Esophagus squamous epithelium (tissue), 4 donors: Measurements from ENCODE around the gene ARHGAP26.

Experiments
- CTCF ChIP-seq, 6 experiments: fragments of 450-650 bp in 4 of 6; fragments of 200-600 bp in 2 of 6; sonication (generic) in 2 of 6; IDR thresholded peaks; one replicate each; pipeline ENCODE4 v1.5.1; 2016 to 2019; ENCODE audit warnings: antibody characterized with exemption in 6 of 6, mild to moderate bottlenecking in 4 of 6, moderate library complexity in 4 of 6
- POLR2A ChIP-seq, 4 donors: fragments of 450-650 bp; IDR thresholded peaks; one replicate each; pipeline ENCODE4 v1.6.1; 2017; ENCODE audit warnings: antibody characterized with exemption in 4 of 4, mild to moderate bottlenecking in 4 of 4, moderate library complexity in 3 of 4

GRCh38 chr5:143115381-143115780, 345.2 kb downstream of the ARHGAP26 start:
- TF ChIP-seq CTCF (IDR thresholded peaks at IDR 0.05) (no peak), POLR2A (IDR thresholded peaks at IDR 0.05) (no peak)
